Measurements from ENCODE around the gene BMP6. TPM values are rescaled to one million over a fixed set of nuclear protein-coding genes. Genes with fewer than 3 reads are reported as not detected.

The BMP6 gene
- polyA plus RNA-seq, 1 experiment: 0.06 TPM

- CTCF ChIA-PET: no interaction called here
- Histone ChIP-seq H3K27me3 (ENCODE audit: control insufficient read depth, insufficient read depth, low read length) (no peaks in the 10 kb centered on the region), H3K36me3 (ENCODE audit: control insufficient read depth, insufficient read depth, low read length) (no peaks in the 10 kb centered on the region), H3K4me3 (ENCODE audit: low read depth, low read length) (no peak overlapping the region)
- no peak for DNase-seq (ENCODE audit: low read depth)
- POLR2A ChIA-PET: no interaction called here
- TF ChIP-seq CTCF (IDR thresholded peaks at IDR 0.05; ENCODE audit: insufficient read depth, low read depth, low read length): no peak
Measured at GRCh38 chr6:7773914-7774313, 48.0 kb downstream of the BMP6 start.

GRCh38 chr6:7776509-7776908 lies 50.6 kb downstream of the BMP6 start:
- ChIA-PET CTCF (no interaction called here), POLR2A (no interaction called here)
- no peaks in the 10 kb centered on the region for H3K36me3 ChIP-seq (ENCODE audit: control insufficient read depth, insufficient read depth, low read length)
- no peak for DNase-seq (ENCODE audit: low read depth)
- H3K4me3 ChIP-seq (ENCODE audit: low read depth, low read length): no peak overlapping the region
- no peak for TF ChIP-seq CTCF (IDR thresholded peaks at IDR 0.05; ENCODE audit: insufficient read depth, low read depth, low read length)
- no peaks in the 10 kb centered on the region for H3K27me3 ChIP-seq (ENCODE audit: control insufficient read depth, insufficient read depth, low read length)

GRCh38 chr6:7777074-7777473 lies 51.2 kb downstream of the BMP6 start:
- H3K4me3 ChIP-seq (ENCODE audit: low read depth, low read length): no peak overlapping the region
- DNase-seq (ENCODE audit: low read depth): no peak
- no peaks in the 10 kb centered on the region for H3K27me3 ChIP-seq (ENCODE audit: control insufficient read depth, insufficient read depth, low read length)
- H3K36me3 ChIP-seq (ENCODE audit: control insufficient read depth, insufficient read depth, low read length): no peaks in the 10 kb centered on the region
- ChIA-PET CTCF (no interaction called here), POLR2A (no interaction called here)
- TF ChIP-seq CTCF (IDR thresholded peaks at IDR 0.05; ENCODE audit: insufficient read depth, low read depth, low read length): no peak

- no peak for TF ChIP-seq CTCF (IDR thresholded peaks at IDR 0.05; ENCODE audit: insufficient read depth, low read depth, low read length)
- no peak overlapping the region for H3K4me3 ChIP-seq (ENCODE audit: low read depth, low read length)
- POLR2A ChIA-PET: no interaction called here
- H3K36me3 ChIP-seq (ENCODE audit: control insufficient read depth, insufficient read depth, low read length): no peaks in the 10 kb centered on the region
- DNase-seq (ENCODE audit: low read depth): no peak
- CTCF ChIA-PET: no interaction called here
- peaks cover 1% of the 10 kb centered on the region; the same call in 1 of the 2 replicates for H3K27me3 ChIP-seq (ENCODE audit: control insufficient read depth, insufficient read depth, low read length)
Measured at GRCh38 chr6:7781240-7781639, 55.3 kb downstream of the BMP6 start.

- H3K4me3 ChIP-seq (ENCODE audit: low read depth, low read length): no peak overlapping the region
- POLR2A ChIA-PET: no interaction called here
- H3K27me3 ChIP-seq (ENCODE audit: control insufficient read depth, insufficient read depth, low read length): peaks cover 1% of the 10 kb centered on the region; the same call in 1 of the 2 replicates
- CTCF ChIA-PET: no interaction called here
- H3K36me3 ChIP-seq (ENCODE audit: control insufficient read depth, insufficient read depth, low read length): no peaks in the 10 kb centered on the region
- TF ChIP-seq CTCF (IDR thresholded peaks at IDR 0.05; ENCODE audit: insufficient read depth, low read depth, low read length): no peak
- DNase-seq (ENCODE audit: low read depth): no peak
Measured at GRCh38 chr6:7784248-7784647, 58.3 kb downstream of the BMP6 start.
